Measurements from ENCODE around the gene NEU4. TPM values are rescaled to one million over a fixed set of nuclear protein-coding genes. Genes with fewer than 3 reads are reported as not detected.
A peak's percentile ranks its signal among the peaks of the same experiment; 100 is the strongest.

NEU4 gene
- total RNA-seq, 1 experiment from 2014 or later = 0.70 TPM

- Histone ChIP-seq H2BK15ac (ENCODE audit: low read depth, low read length) (no peak overlapping the region), H3K9ac (ENCODE audit: extremely low read depth, insufficient read length, low read length) (no peak overlapping the region), H4K91ac (ENCODE audit: insufficient read length, low read depth, low read length) (no peak overlapping the region), H2AFZ (ENCODE audit: low read length) (no peak overlapping the region), H2BK5ac (ENCODE audit: insufficient read length, low read length) (no peak overlapping the region), H2BK20ac (ENCODE audit: low read depth, low read length, poor library complexity, severe bottlenecking) (no peak overlapping the region), H3K23ac (ENCODE audit: insufficient read length, low read depth, low read length) (no peak overlapping the region), H3K18ac (ENCODE audit: insufficient read length, low read depth, low read length) (no peak overlapping the region), H3K4me2 (ENCODE audit: insufficient read depth, insufficient read length, low read length) (no peak overlapping the region), H3K27me3 (ENCODE audit: insufficient read depth, low read length) (no peaks in the 10 kb centered on the region), H3T11ph (ENCODE audit: low read length) (no peak overlapping the region), H3K23me2 (ENCODE audit: insufficient read length, low read depth, low read length, poor library complexity, severe bottlenecking) (no peaks in the 10 kb centered on the region), H3K79me2 (ENCODE audit: insufficient read depth, low read length) (no peaks in the 10 kb centered on the region), H4K20me1 (ENCODE audit: control insufficient read depth, insufficient read depth, insufficient read length) (no peaks in the 10 kb centered on the region), H4K8ac (replicated peaks; ENCODE audit: insufficient read length, low read depth, low read length) (no peak overlapping the region), H3K4ac (ENCODE audit: low read depth, low read length) (no peak overlapping the region), H3K79me1 (ENCODE audit: insufficient read depth, low read depth, low read length, poor library complexity, severe bottlenecking) (no peaks in the 10 kb centered on the region), H2BK120ac (ENCODE audit: low read depth, low read length, poor library complexity, severe bottlenecking) (no peak overlapping the region), H3K27ac (ENCODE audit: insufficient read length, low read depth, low read length) (no peak overlapping the region), H3K9me3 (ENCODE audit: control insufficient read depth, low read depth, low read length) (no peaks in the 10 kb centered on the region), H2AK5ac (ENCODE audit: insufficient read length, low read length) (no peak overlapping the region), H3K4me1 (ENCODE audit: insufficient read depth, low read length) (no peaks in the 10 kb centered on the region), H2BK12ac (ENCODE audit: insufficient read length, low read depth, low read length) (no peak overlapping the region), H3K56ac (ENCODE audit: insufficient read length, low read depth, low read length) (no peak overlapping the region), H4K5ac (ENCODE audit: insufficient read length, low read depth, low read length) (no peak overlapping the region), H3K14ac (ENCODE audit: insufficient read depth, low read length) (no peak overlapping the region; the same call in 1 of the 2 replicates)
- no peaks in the 10 kb centered on the region for H3K9me3 Mint-ChIP-seq
- no peaks in the 10 kb centered on the region for H3K4me1 Mint-ChIP-seq
- DNase-seq = peak; percentile 22
- H3K4me3 Mint-ChIP-seq = no peak overlapping the region
- TF ChIP-seq CTCF (conservative IDR thresholded peaks at IDR 0.05) = no peak
- H3K36me3 Mint-ChIP-seq (ENCODE audit: insufficient read depth in 1 of 3, low read depth in 3 of 3) = no peaks in the 10 kb centered on the region
- peaks cover 3% of the 10 kb centered on the region for H3K27me3 Mint-ChIP-seq (ENCODE audit: low read depth)
- no peak overlapping the region for H3K27ac Mint-ChIP-seq
- WGBS (ENCODE audit: extremely low coverage, insufficient read length, low lambda C conversion rate) = no CpG with 5 or more reads among the region's 39 CpGs
Measured at GRCh38 chr2:241852116-241852980, 43.4 kb downstream of the NEU4 start.
